Prostate gland (tissue), 2 donors: ENCODE data around the gene RTN4RL1. TPM values are rescaled to one million over a fixed set of nuclear protein-coding genes. Genes with fewer than 3 reads are reported as not detected.

ENCODE experiments used
- DNase-seq: peaks from one replicate; pipeline ENCODE4 v3.0.0-alpha.2; 2019; ENCODE audit warnings: low spot score
- H3K27ac ChIP-seq, 2 donors: fragments of 200-600 bp; sonication (generic); 2 replicates each; pipeline ENCODE4 v1.5.1; 2017 to 2019
- H3K27me3 ChIP-seq: fragments of 200-600 bp; sonication (generic); replicated peaks from 2 replicates; pipeline ENCODE4 v1.5.1; 2019; ENCODE audit not compliant: insufficient read depth
- H3K36me3 ChIP-seq, 2 donors: fragments of 200-600 bp; sonication (generic); 1 replicate in 1 of 2; 2 replicates in 1 of 2; pipeline versions ENCODE4 v1.5.1 to v1.8.1; 2017 to 2019
- H3K4me1 ChIP-seq: fragments of 200-600 bp; sonication (generic); replicated peaks from 2 replicates; pipeline ENCODE4 v1.5.1; 2019
- H3K4me3 ChIP-seq, 2 donors: fragments of 200-600 bp; sonication (generic); 2 replicates each; pipeline ENCODE4 v1.5.1; 2017 to 2019
- H3K9me3 ChIP-seq: fragments of 200-600 bp; sonication (generic); 2 replicates; pipeline ENCODE4 v1.5.1; 2017
- CTCF ChIP-seq, 4 experiments: fragments of 200-600 bp in 2 of 4; fragments of 450-650 bp in 2 of 4; sonication (generic) in 2 of 4; IDR thresholded peaks; 1 replicate in 3 of 4; 2 replicates in 1 of 4; pipeline ENCODE4 v1.5.1; 2016 to 2019; ENCODE audit warnings: antibody characterized with exemption in 4 of 4, mild to moderate bottlenecking in 2 of 4, moderate library complexity in 2 of 4
- POLR2A ChIP-seq: fragments of 450-650 bp; IDR thresholded peaks from one replicate; pipeline ENCODE4 v1.6.1; 2016; ENCODE audit warnings: antibody characterized with exemption, mild to moderate bottlenecking
- POLR2AphosphoS5 ChIP-seq: sonication (generic); formaldehyde crosslinking; IDR thresholded peaks from one replicate; pipeline ENCODE4 v1.6.1; 2017; ENCODE audit warnings: antibody characterized with exemption
- WGBS: methylation state at CpG from one replicate; pipeline ENCODE4 v1.1.5; 2018; 5-methylcytosine and 5-hydroxymethylcytosine counted together
- intact Hi-C: fragments of 100-400 bp; cut with DNase I; formaldehyde crosslinking; loops from one replicate; pipeline ENCODE4 v1.14.2; 2022
- total RNA-seq, 2 donors: library from RNA; depleted of rRNA; stranded (reverse); fragments of >200 nt; gene quantifications; one replicate each; pipeline ENCODE4 v1.1.0, GENCODE V29; 2016

Gene RTN4RL1
- total RNA-seq, 2 donors from 2014 or later, result 8.3 to 21.5 TPM

- peaks cover 0 to 13% of the 10 kb centered on the region in 2 donors for H3K36me3 ChIP-seq
- no peaks in the 10 kb centered on the region for H3K9me3 ChIP-seq
- H3K27ac ChIP-seq, result no peak overlapping the region
- H3K4me1 ChIP-seq, result no peaks in the 10 kb centered on the region
- H3K27me3 ChIP-seq, result no peaks in the 10 kb centered on the region
- H3K4me3 ChIP-seq, result no peak overlapping the region
- intact Hi-C loops, result loop anchor here (5.0 kb wide), 1 partner anchor 313 kb away; the partner anchor contains the start of gene WDR81
- TF ChIP-seq CTCF (IDR thresholded peaks at IDR 0.05) (no peak), POLR2A (no peak), POLR2AphosphoS5 (no peak)
- 56% methylated on average over 9 of the region's 9 CpGs for WGBS
- no peak for DNase-seq
Measured at GRCh38 chr17:2034806-2035540, 9.8 kb upstream of the RTN4RL1 start.

- H3K4me3 ChIP-seq, result no peak overlapping the region
- no peaks in the 10 kb centered on the region for H3K9me3 ChIP-seq
- WGBS, result 77% methylated on average over 7 of the region's 7 CpGs
- peaks cover 0 to 13% of the 10 kb centered on the region in 2 donors for H3K36me3 ChIP-seq
- H3K27ac ChIP-seq, result no peak overlapping the region
- intact Hi-C loops, result loop anchor here (5.0 kb wide), 1 partner anchor 312 kb away; the partner anchor contains the start of gene WDR81
- H3K27me3 ChIP-seq, result no peaks in the 10 kb centered on the region
- no peak for TF ChIP-seq POLR2A
- no peak for TF ChIP-seq POLR2AphosphoS5
- no peak for TF ChIP-seq CTCF (IDR thresholded peaks at IDR 0.05)
- no peak for DNase-seq
- no peaks in the 10 kb centered on the region for H3K4me1 ChIP-seq
Measured at GRCh38 chr17:2034157-2034556, 9.0 kb upstream of the RTN4RL1 start.

- intact Hi-C loops, result loop anchor here (5.0 kb wide), 1 partner anchor 311 kb away; the partner anchor contains the start of gene WDR81
- Histone ChIP-seq H3K27ac (no peak overlapping the region), H3K27me3 (no peaks in the 10 kb centered on the region), H3K4me3 (no peak overlapping the region), H3K36me3 (peaks cover 0 to 13% of the 10 kb centered on the region in 2 donors), H3K9me3 (no peaks in the 10 kb centered on the region), H3K4me1 (no peaks in the 10 kb centered on the region)
- TF ChIP-seq CTCF (IDR thresholded peaks at IDR 0.05) (no peak), POLR2A (no peak), POLR2AphosphoS5 (no peak)
- no peak for DNase-seq
- 88% methylated on average over 7 of the region's 7 CpGs for WGBS
Measured at GRCh38 chr17:2033153-2033552, 8.0 kb upstream of the RTN4RL1 start.

- TF ChIP-seq POLR2AphosphoS5 (no peak), POLR2A (no peak), CTCF (IDR thresholded peaks at IDR 0.05) (peak in 2 of 4 experiments; percentile 51 to 63)
- H3K9me3 ChIP-seq, result no peaks in the 10 kb centered on the region
- intact Hi-C loops, result loop anchor here (5.0 kb wide), 1 partner anchor 308 kb away; the partner anchor contains the start of gene WDR81
- no peaks in the 10 kb centered on the region for H3K4me1 ChIP-seq
- no peaks in the 10 kb centered on the region for H3K27me3 ChIP-seq
- WGBS, result 14% methylated on average over 10 of the region's 10 CpGs
- DNase-seq, result no peak
- peak overlapping the region; percentile 82 to 84 for H3K4me3 ChIP-seq
- peak overlapping the region in 1 of 2 donors; percentile 61 for H3K27ac ChIP-seq
- H3K36me3 ChIP-seq, result peaks cover 0 to 9% of the 10 kb centered on the region in 2 donors
Measured at GRCh38 chr17:2030779-2031163, 5.6 kb upstream of the RTN4RL1 start.
